HTERT RPE-1 (cell line): ENCODE data around the gene ACAN.

Experiments used
- in situ Hi-C: fragments of 300-500 bp; cut with MboI; formaldehyde crosslinking; loops from 4 replicates; pipeline ENCODE4 v1.14.3; 2020; ENCODE audit warnings: low sequenced_read_pairs

The ACAN gene

GRCh38 chr15:88900309-88900981 is 97.2 kb downstream of the ACAN start:
- in situ Hi-C loops: no loop called here

- in situ Hi-C loops: no loop called here
Measured at GRCh38 chr15:88900982-88901418, 97.8 kb downstream of the ACAN start.

GRCh38 chr15:88901508-88902220 is 98.4 kb downstream of the ACAN start:
- in situ Hi-C loops: no loop called here

GRCh38 chr15:88902221-88902835 is 99.1 kb downstream of the ACAN start:
- in situ Hi-C loops: no loop called here

- in situ Hi-C loops: no loop called here
Measured at GRCh38 chr15:88902846-88903245, 99.6 kb downstream of the ACAN start.

- in situ Hi-C loops: no loop called here
Measured at GRCh38 chr15:88904257-88904623, 101.0 kb downstream of the ACAN start.

GRCh38 chr15:88904624-88905327 is 101.5 kb downstream of the ACAN start:
- in situ Hi-C loops: no loop called here

- in situ Hi-C loops: no loop called here
Measured at GRCh38 chr15:88905576-88905975, 102.3 kb downstream of the ACAN start.

- in situ Hi-C loops: no loop called here
Measured at GRCh38 chr15:88906130-88906529, 102.9 kb downstream of the ACAN start.

- in situ Hi-C loops: no loop called here
Measured at GRCh38 chr15:88906551-88906950, 103.3 kb downstream of the ACAN start.

- in situ Hi-C loops: no loop called here
Measured at GRCh38 chr15:88907111-88907510, 103.9 kb downstream of the ACAN start.

GRCh38 chr15:88908123-88908522 is 104.9 kb downstream of the ACAN start:
- in situ Hi-C loops: no loop called here

GRCh38 chr15:88908697-88909621 is 105.7 kb downstream of the ACAN start:
- in situ Hi-C loops: no loop called here

GRCh38 chr15:88909956-88910831 is 107.0 kb downstream of the ACAN start:
- in situ Hi-C loops: no loop called here

- in situ Hi-C loops: no loop called here
Measured at GRCh38 chr15:88911766-88912118, 108.5 kb downstream of the ACAN start.

GRCh38 chr15:88912500-88912921 is 109.3 kb downstream of the ACAN start:
- in situ Hi-C loops: no loop called here

GRCh38 chr15:88913017-88913849 is 110.0 kb downstream of the ACAN start, which contains the start of gene MFGE8:
Gene MFGE8 (minus strand): TSS chr15:88913379. CDS start chr15:88913319, 60 bp downstream.
- in situ Hi-C loops: no loop called here

- in situ Hi-C loops: no loop called here
Measured at GRCh38 chr15:88913850-88914169, 110.6 kb downstream of the ACAN start.

- in situ Hi-C loops: no loop called here
Measured at GRCh38 chr15:88915354-88915753, 112.1 kb downstream of the ACAN start.
